Liver (tissue), 9 donors: ENCODE measurements around the gene FILIP1. TPM values are rescaled to one million over a fixed set of nuclear protein-coding genes. Genes with fewer than 3 reads are reported as not detected.

ENCODE experiments used
- DNase-seq: peaks from one replicate; pipeline ENCODE4 v3.0.0-alpha.2; 2017; ENCODE audit warnings: low spot score
- H3K27ac ChIP-seq, 2 donors: one replicate each; pipeline ENCODE4 v1.7.0; 2013; ENCODE audit warnings: inconsistent platforms in 2 of 2, low read length in 2 of 2, control low read depth in 1 of 2, low read depth in 1 of 2, mild to moderate bottlenecking in 1 of 2
- H3K27me3 ChIP-seq, 4 donors: one replicate each; pipeline versions ENCODE4 v1.6.1 to v1.7.0; 2013; ENCODE audit warnings: low read length in 3 of 4, inconsistent platforms in 1 of 4, mild to moderate bottlenecking in 1 of 4, moderate library complexity in 1 of 4; ENCODE audit not compliant: control insufficient read depth in 4 of 4, insufficient read depth in 4 of 4
- H3K36me3 ChIP-seq, 4 donors: one replicate each; pipeline versions ENCODE4 v1.6.1 to v1.7.0; 2013; ENCODE audit warnings: low read length in 3 of 4, mild to moderate bottlenecking in 3 of 4, low read depth in 1 of 4, moderate library complexity in 1 of 4; ENCODE audit not compliant: control insufficient read depth in 4 of 4, insufficient read depth in 3 of 4
- H3K4me1 ChIP-seq, 4 donors: one replicate each; pipeline versions ENCODE4 v1.6.1 to v1.7.0; 2013; ENCODE audit warnings: low read length in 3 of 4, mild to moderate bottlenecking in 3 of 4, moderate library complexity in 1 of 4; ENCODE audit not compliant: control insufficient read depth in 4 of 4, insufficient read depth in 4 of 4
- H3K4me3 ChIP-seq, 3 donors: one replicate each; pipeline versions ENCODE4 v1.6.1 to v1.7.0; 2013; ENCODE audit warnings: low read length in 3 of 3, control low read depth in 1 of 3, low read depth in 1 of 3, mild to moderate bottlenecking in 1 of 3
- H3K9ac ChIP-seq, 2 donors: one replicate each; pipeline ENCODE4 v1.7.0; 2013; ENCODE audit warnings: low read length in 2 of 2, mild to moderate bottlenecking in 2 of 2, moderate library complexity in 2 of 2, control low read depth in 1 of 2, low read depth in 1 of 2
- H3K9me3 ChIP-seq, 4 donors: one replicate each; pipeline versions ENCODE4 v1.6.1 to v1.7.0; 2013; ENCODE audit warnings: low read length in 3 of 4; ENCODE audit not compliant: control insufficient read depth in 4 of 4
- ATF3 ChIP-seq: IDR thresholded peaks from 2 replicates; pipeline ENCODE4 v1.6.1; 2016; ENCODE audit warnings: antibody characterized with exemption
- EGR1 ChIP-seq, 2 donors: IDR thresholded peaks; 2 replicates each; pipeline ENCODE4 v1.6.1; 2016 to 2018; ENCODE audit warnings: antibody characterized with exemption in 2 of 2, low read depth in 2 of 2
- FOXA1 ChIP-seq: IDR thresholded peaks from 2 replicates; pipeline ENCODE4 v1.6.1; 2016; ENCODE audit warnings: antibody characterized with exemption
- FOXA2 ChIP-seq: IDR thresholded peaks from 2 replicates; pipeline ENCODE4 v1.6.1; 2016; ENCODE audit warnings: antibody characterized with exemption
- HNF4A ChIP-seq, 2 donors: conservative IDR thresholded peaks; 2 replicates each; pipeline ENCODE4 v1.6.1; 2016; ENCODE audit warnings: antibody characterized with exemption in 2 of 2, mild to moderate bottlenecking in 2 of 2
- HNF4G ChIP-seq: IDR thresholded peaks from 2 replicates; pipeline ENCODE4 v1.6.1; 2016; ENCODE audit warnings: antibody characterized with exemption
- JUND ChIP-seq, 2 donors: IDR thresholded peaks; 2 replicates each; pipeline ENCODE4 v1.6.1; 2016; ENCODE audit warnings: antibody characterized with exemption in 2 of 2
- MAX ChIP-seq: IDR thresholded peaks from 2 replicates; pipeline ENCODE4 v1.6.1; 2016; ENCODE audit warnings: antibody characterized with exemption
- NR2F2 ChIP-seq: IDR thresholded peaks from 2 replicates; pipeline ENCODE4 v1.6.1; 2016; ENCODE audit warnings: antibody characterized with exemption
- RAD21 ChIP-seq, 2 donors: IDR thresholded peaks; 2 replicates each; pipeline ENCODE4 v1.6.1; 2016; ENCODE audit warnings: antibody characterized with exemption in 2 of 2, mild to moderate bottlenecking in 2 of 2
- REST ChIP-seq: IDR thresholded peaks from 2 replicates; pipeline ENCODE4 v1.6.1; 2016; ENCODE audit warnings: antibody characterized with exemption, mild to moderate bottlenecking
- RXRA ChIP-seq, 2 donors: IDR thresholded peaks; 2 replicates each; pipeline ENCODE4 v1.6.1; 2017 to 2018; ENCODE audit warnings: antibody characterized with exemption in 2 of 2, mild to moderate bottlenecking in 1 of 2
- SP1 ChIP-seq: IDR thresholded peaks from 2 replicates; pipeline ENCODE4 v1.6.1; 2018; ENCODE audit warnings: antibody characterized with exemption, mild to moderate bottlenecking
- TAF1 ChIP-seq: conservative IDR thresholded peaks from 2 replicates; pipeline ENCODE4 v1.6.1; 2016; ENCODE audit warnings: antibody characterized with exemption, mild to moderate bottlenecking
- YY1 ChIP-seq: IDR thresholded peaks from 2 replicates; pipeline ENCODE4 v1.6.1; 2016; ENCODE audit warnings: antibody characterized with exemption, mild to moderate bottlenecking
- ZBTB33 ChIP-seq: IDR thresholded peaks from 2 replicates; pipeline ENCODE4 v1.6.1; 2016; ENCODE audit warnings: antibody characterized with exemption
- WGBS: extraction: QIAGEN DNeasy Blood & Tissue Kit; methylation state at CpG from one replicate; pipeline ENCODE4 v1.1.7; 2013; 5-methylcytosine and 5-hydroxymethylcytosine counted together
- polyA plus RNA-seq, 2 donors: library from polyadenylated mRNA; stranded (reverse) in 1 of 2; unstranded in 1 of 2; fragments of 200-250 nt in 1 of 2; fragments of >200 nt in 1 of 2; fragmentation: Nextera tagmentation in 1 of 2; extraction: Ambion mirVana in 1 of 2; gene quantifications; one replicate each; pipeline versions ENCODE4 v1.2.1 to v1.2.3, GENCODE V29; 2013 to 2015
- total RNA-seq, 2 donors: library from RNA; depleted of rRNA; stranded (reverse); fragments of >200 nt; gene quantifications; one replicate each; pipeline ENCODE4 v1.2.3, GENCODE V29; 2014
- TF ChIP-seq, protein P1 (sequence below): fragments of 150-350 bp; IDR thresholded peaks from 2 replicates; pipeline ENCODE4 v1.5.1; 2017; ENCODE audit warnings: improper control_type of control experiment, low read depth, low read length; ENCODE audit not compliant: missing input control
- donor health status: healthy.
- donor health status: healthy.
- donor health status: healthy.
- donor health status: healthy.
- donor health status: healthy.

Gene FILIP1
- total and polyA plus RNA-seq, 4 donors, result 0.70 to 2.8 (median 1.1) TPM

DNA sequence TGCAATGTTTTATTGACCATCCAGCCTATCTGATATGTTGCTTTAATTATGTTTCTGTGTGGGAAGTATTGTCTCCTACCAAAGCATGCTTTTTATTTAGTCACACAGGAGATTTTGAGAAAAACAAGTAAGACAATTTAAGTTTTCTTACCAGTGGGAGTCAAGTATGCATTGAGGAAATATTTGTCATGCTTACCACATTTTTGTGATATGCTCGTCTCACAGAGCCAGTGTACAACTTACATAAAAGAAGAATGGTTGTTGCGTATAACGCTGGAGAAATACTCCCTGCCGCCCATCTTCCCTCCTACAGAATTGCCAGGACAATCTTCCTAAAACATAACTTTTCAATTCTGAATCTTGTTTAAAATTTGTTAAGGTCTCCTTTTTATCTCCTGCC is 37.1 kb upstream of the FILIP1 start:
- TF ChIP-seq YY1 (no peak), ATF3 (no peak), NR2F2 (no peak), REST (no peak), HNF4A (conservative IDR thresholded peaks at IDR 0.05) (no peak), FOXA2 (no peak), FOXA1 (no peak), HNF4G (no peak), ZBTB33 (no peak), RXRA (IDR thresholded peaks at IDR 0.05) (no peak), JUND (IDR thresholded peaks at IDR 0.05) (no peak), EGR1 (IDR thresholded peaks at IDR 0.05; ENCODE audit: low read depth in 2 of 2) (no peak)
- TF ChIP-seq, protein P1, sequence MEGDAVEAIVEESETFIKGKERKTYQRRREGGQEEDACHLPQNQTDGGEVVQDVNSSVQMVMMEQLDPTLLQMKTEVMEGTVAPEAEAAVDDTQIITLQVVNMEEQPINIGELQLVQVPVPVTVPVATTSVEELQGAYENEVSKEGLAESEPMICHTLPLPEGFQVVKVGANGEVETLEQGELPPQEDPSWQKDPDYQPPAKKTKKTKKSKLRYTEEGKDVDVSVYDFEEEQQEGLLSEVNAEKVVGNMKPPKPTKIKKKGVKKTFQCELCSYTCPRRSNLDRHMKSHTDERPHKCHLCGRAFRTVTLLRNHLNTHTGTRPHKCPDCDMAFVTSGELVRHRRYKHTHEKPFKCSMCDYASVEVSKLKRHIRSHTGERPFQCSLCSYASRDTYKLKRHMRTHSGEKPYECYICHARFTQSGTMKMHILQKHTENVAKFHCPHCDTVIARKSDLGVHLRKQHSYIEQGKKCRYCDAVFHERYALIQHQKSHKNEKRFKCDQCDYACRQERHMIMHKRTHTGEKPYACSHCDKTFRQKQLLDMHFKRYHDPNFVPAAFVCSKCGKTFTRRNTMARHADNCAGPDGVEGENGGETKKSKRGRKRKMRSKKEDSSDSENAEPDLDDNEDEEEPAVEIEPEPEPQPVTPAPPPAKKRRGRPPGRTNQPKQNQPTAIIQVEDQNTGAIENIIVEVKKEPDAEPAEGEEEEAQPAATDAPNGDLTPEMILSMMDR, result no peak
- no peak overlapping the region for H3K27ac ChIP-seq
- H3K9ac ChIP-seq, result no peak overlapping the region
- H3K27me3 ChIP-seq, result no peaks in the 10 kb centered on the region
- 67% methylated on average over 4 of the region's 4 CpGs for WGBS
- no peaks in the 10 kb centered on the region for H3K36me3 ChIP-seq
- H3K4me1 ChIP-seq, result no peaks in the 10 kb centered on the region
- H3K9me3 ChIP-seq, result no peaks in the 10 kb centered on the region
- no peak for DNase-seq
- no peak overlapping the region for H3K4me3 ChIP-seq

DNA sequence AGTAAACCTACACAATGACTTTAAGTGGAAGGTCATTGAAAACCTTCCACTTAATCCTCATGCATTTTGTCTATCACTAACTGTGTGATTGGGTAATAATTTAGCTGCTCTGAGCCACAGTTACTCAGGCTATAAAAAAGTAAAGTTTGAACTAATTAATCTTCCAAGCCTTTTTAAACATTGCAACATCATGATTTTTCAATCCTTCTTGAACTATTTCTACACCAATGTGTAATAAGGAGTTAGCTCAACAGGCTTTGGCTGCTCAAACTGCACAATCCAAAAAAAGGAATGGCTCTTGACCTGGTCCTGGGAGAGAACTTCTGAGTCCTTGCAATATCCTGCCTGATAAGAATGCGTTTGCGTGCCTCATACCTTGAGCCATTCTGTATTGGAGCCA is 34.8 kb upstream of the FILIP1 start:
- Histone ChIP-seq H3K27me3 (no peaks in the 10 kb centered on the region), H3K27ac (no peak overlapping the region), H3K4me1 (peaks cover 0 to 5% (median 3%) of the 10 kb centered on the region in 4 donors), H3K9ac (no peak overlapping the region), H3K36me3 (no peaks in the 10 kb centered on the region), H3K9me3 (no peaks in the 10 kb centered on the region), H3K4me3 (no peak overlapping the region)
- TF ChIP-seq HNF4A (conservative IDR thresholded peaks at IDR 0.05) (no peak), TAF1 (no peak), EGR1 (IDR thresholded peaks at IDR 0.05; ENCODE audit: low read depth in 2 of 2) (no peak), ZBTB33 (no peak), RAD21 (IDR thresholded peaks at IDR 0.05) (no peak), SP1 (no peak), MAX (no peak)
- TF ChIP-seq, protein P1, result no peak
- WGBS, result 49% methylated on average over 2 of the region's 2 CpGs
- no peak for DNase-seq
